IPS-18a (cell line): ENCODE measurements around the gene SMC3.

ENCODE experiments used
- H3K27ac ChIP-seq: one replicate; pipeline ENCODE4 v1.5.1; 2013; ENCODE audit warnings: low read length
- H3K27me3 ChIP-seq: one replicate; pipeline ENCODE4 v1.6.1; 2013; ENCODE audit warnings: mild to moderate bottlenecking, low read length; ENCODE audit not compliant: control insufficient read depth, insufficient read depth
- H3K36me3 ChIP-seq: one replicate; pipeline ENCODE4 v1.6.1; 2013; ENCODE audit warnings: low read depth, low read length; ENCODE audit not compliant: control insufficient read depth
- H3K4me1 ChIP-seq: one replicate; pipeline ENCODE4 v1.6.1; 2013; ENCODE audit warnings: low read depth, low read length; ENCODE audit not compliant: control insufficient read depth
- H3K4me3 ChIP-seq: one replicate; pipeline ENCODE4 v1.5.1; 2013; ENCODE audit warnings: low read length
- H3K9ac ChIP-seq: one replicate; pipeline ENCODE4 v1.6.1; 2013; ENCODE audit warnings: mild to moderate bottlenecking, low read length, moderate library complexity
- H3K9me3 ChIP-seq: one replicate; pipeline ENCODE4 v1.6.1; 2013; ENCODE audit warnings: low read depth, low read length; ENCODE audit not compliant: control insufficient read depth

The SMC3 gene

GRCh38 chr10:110642204-110643034 is 74.9 kb downstream of the SMC3 start:
- H3K4me3 ChIP-seq, result peak overlapping the region; percentile 75
- no peaks in the 10 kb centered on the region for H3K36me3 ChIP-seq
- peaks cover 59% of the 10 kb centered on the region for H3K27me3 ChIP-seq
- no peaks in the 10 kb centered on the region for H3K9me3 ChIP-seq
- peaks cover 40% of the 10 kb centered on the region for H3K4me1 ChIP-seq
- no peak overlapping the region for H3K9ac ChIP-seq
- no peak overlapping the region for H3K27ac ChIP-seq

GRCh38 chr10:110643035-110643652 is 75.6 kb downstream of the SMC3 start:
- H3K4me1 ChIP-seq, result peaks cover 36% of the 10 kb centered on the region
- peaks cover 59% of the 10 kb centered on the region for H3K27me3 ChIP-seq
- peak overlapping the region; percentile 75 for H3K4me3 ChIP-seq
- H3K9me3 ChIP-seq, result no peaks in the 10 kb centered on the region
- H3K9ac ChIP-seq, result no peak overlapping the region
- H3K27ac ChIP-seq, result no peak overlapping the region
- H3K36me3 ChIP-seq, result no peaks in the 10 kb centered on the region

- Histone ChIP-seq H3K4me3 (peak within 1 kb of the TSS; percentile 75), H3K36me3 (no peaks in the 10 kb centered on the region), H3K9ac (no peak within 1 kb of the TSS), H3K27me3 (peaks cover 59% of the 10 kb centered on the region), H3K27ac (no peak within 1 kb of the TSS), H3K4me1 (peaks cover 36% of the 10 kb centered on the region), H3K9me3 (no peaks in the 10 kb centered on the region)
Observed at GRCh38 chr10:110643653-110644597, 76.4 kb downstream of the SMC3 start, which contains the start of gene RBM20. RBM20 (plus strand) TSS chr10:110644336; CDS start chr10:110644455, 119 bp downstream.

- Histone ChIP-seq H3K36me3 (no peaks in the 10 kb centered on the region), H3K27ac (no peak overlapping the region), H3K4me1 (peaks cover 42% of the 10 kb centered on the region), H3K27me3 (peaks cover 59% of the 10 kb centered on the region), H3K9ac (no peak overlapping the region), H3K4me3 (peak overlapping the region; percentile 75), H3K9me3 (no peaks in the 10 kb centered on the region)
Observed at GRCh38 chr10:110644598-110645462, 77.3 kb downstream of the SMC3 start.

GRCh38 chr10:110646417-110647135 is 79.1 kb downstream of the SMC3 start:
- peaks cover 30% of the 10 kb centered on the region for H3K4me1 ChIP-seq
- no peak overlapping the region for H3K9ac ChIP-seq
- H3K27ac ChIP-seq, result no peak overlapping the region
- H3K27me3 ChIP-seq, result peaks cover 55% of the 10 kb centered on the region
- no peak overlapping the region for H3K4me3 ChIP-seq
- no peaks in the 10 kb centered on the region for H3K9me3 ChIP-seq
- no peaks in the 10 kb centered on the region for H3K36me3 ChIP-seq

- no peaks in the 10 kb centered on the region for H3K36me3 ChIP-seq
- H3K9me3 ChIP-seq, result no peaks in the 10 kb centered on the region
- H3K9ac ChIP-seq, result no peak overlapping the region
- H3K27me3 ChIP-seq, result peaks cover 50% of the 10 kb centered on the region
- no peak overlapping the region for H3K27ac ChIP-seq
- peaks cover 25% of the 10 kb centered on the region for H3K4me1 ChIP-seq
- H3K4me3 ChIP-seq, result no peak overlapping the region
Observed at GRCh38 chr10:110647136-110647430, 79.6 kb downstream of the SMC3 start.

- peaks cover 32% of the 10 kb centered on the region for H3K27me3 ChIP-seq
- H3K4me3 ChIP-seq, result no peak overlapping the region
- H3K27ac ChIP-seq, result no peak overlapping the region
- H3K4me1 ChIP-seq, result peaks cover 16% of the 10 kb centered on the region
- no peaks in the 10 kb centered on the region for H3K36me3 ChIP-seq
- H3K9ac ChIP-seq, result no peak overlapping the region
- H3K9me3 ChIP-seq, result no peaks in the 10 kb centered on the region
Observed at GRCh38 chr10:110648692-110649346, 81.3 kb downstream of the SMC3 start.

- no peak overlapping the region for H3K9ac ChIP-seq
Observed at GRCh38 chr10:110649347-110650264, 82.1 kb downstream of the SMC3 start.

GRCh38 chr10:110650265-110650668 is 82.8 kb downstream of the SMC3 start:
- peaks cover 18% of the 10 kb centered on the region for H3K27me3 ChIP-seq
- H3K4me3 ChIP-seq, result no peak overlapping the region
- H3K27ac ChIP-seq, result no peak overlapping the region
- peaks cover 9% of the 10 kb centered on the region for H3K4me1 ChIP-seq
- H3K9ac ChIP-seq, result no peak overlapping the region
- no peaks in the 10 kb centered on the region for H3K36me3 ChIP-seq
- H3K9me3 ChIP-seq, result no peaks in the 10 kb centered on the region

More at GRCh38 chr10:110649347-110650264, 82.1 kb downstream of the SMC3 start:
- Histone ChIP-seq H3K27me3 (peaks cover 25% of the 10 kb centered on the region), H3K4me1 (peaks cover 16% of the 10 kb centered on the region), H3K9me3 (no peaks in the 10 kb centered on the region), H3K4me3 (no peak overlapping the region), H3K36me3 (no peaks in the 10 kb centered on the region), H3K27ac (no peak overlapping the region)
